ENCODE data around the gene LYRM1. TPM values are rescaled to one million over a fixed set of nuclear protein-coding genes. Genes with fewer than 3 reads are reported as not detected.

Gene LYRM1
- total and polyA plus RNA-seq, 2 experiments from 2014 or later: 18.7 to 24.8 TPM

- no peak for TF ChIP-seq ZNF331 (CRISPR knock-in tag; IDR thresholded peaks at IDR 0.05; ENCODE audit: low read depth)
- TF ChIP-seq REST (IDR thresholded peaks at IDR 0.05; ENCODE audit: unreplicated experiment): no peak
- no peak for TF ChIP-seq EZH2phosphoT487 (IDR thresholded peaks at IDR 0.05; ENCODE audit: unreplicated experiment)
- TF ChIP-seq NANOG (IDR thresholded peaks at IDR 0.05; ENCODE audit: borderline replicate concordance): no peak
- no peak for TF ChIP-seq CTCF (conservative IDR thresholded peaks at IDR 0.05; ENCODE audit: low read depth in 2 of 2)
- TF ChIP-seq ZNF114 (CRISPR knock-in tag; IDR thresholded peaks at IDR 0.05): no peak
- TF ChIP-seq ZNF462 (CRISPR knock-in tag; IDR thresholded peaks at IDR 0.05): no peak
- no peak for TF ChIP-seq ETS1 (IDR thresholded peaks at IDR 0.05)
- TF ChIP-seq EZH2 (IDR thresholded peaks at IDR 0.05; ENCODE audit: low read depth, unreplicated experiment): no peak
- TF ChIP-seq POLR2AphosphoS5 (IDR thresholded peaks at IDR 0.05; ENCODE audit: low read depth): no peak
- no peak for TF ChIP-seq JUNB (IDR thresholded peaks at IDR 0.05; ENCODE audit: unreplicated experiment)
- no peak for TF ChIP-seq CREB1 (CRISPR knock-in tag; IDR thresholded peaks at IDR 0.05; ENCODE audit: low read depth)
- no peak for TF ChIP-seq STAT1 (IDR thresholded peaks at IDR 0.05; ENCODE audit: unreplicated experiment)
- no peak overlapping the region for H3K4me3 Mint-ChIP-seq
- no peaks in the 10 kb centered on the region for H3K9me3 Mint-ChIP-seq
- no peaks in the 10 kb centered on the region for H3F3A ChIP-seq (replicated peaks; ENCODE audit: low read depth)
- no peaks in the 10 kb centered on the region for H3K79me2 ChIP-seq (replicated peaks; ENCODE audit: insufficient read depth)
- H3K4me1 Mint-ChIP-seq: no peaks in the 10 kb centered on the region
- no peaks in the 10 kb centered on the region for H3K36me3 Mint-ChIP-seq (ENCODE audit: low read depth)
- no peak overlapping the region for H3K27ac ChIP-seq (ENCODE audit: low read depth)
- no peak for ATAC-seq
- H3K9me2 ChIP-seq (ENCODE audit: insufficient read depth): no peaks in the 10 kb centered on the region; the same call in 1 of the 2 replicates
- H3K4me2 ChIP-seq: no peak overlapping the region
- no peak overlapping the region for H3K4me3 ChIP-seq
- no peaks in the 10 kb centered on the region for H4K20me1 ChIP-seq (replicated peaks; ENCODE audit: insufficient read depth)
- H3K27ac Mint-ChIP-seq: no peak overlapping the region
- DNase-seq (ENCODE audit: low spot score): no peak
- no peaks in the 10 kb centered on the region for H3K27me3 ChIP-seq (ENCODE audit: insufficient read depth)
- H3K4me1 ChIP-seq (ENCODE audit: insufficient read depth): no peaks in the 10 kb centered on the region
- H3K36me3 ChIP-seq (ENCODE audit: insufficient read depth): no peaks in the 10 kb centered on the region
- H2AFZ ChIP-seq: no peak overlapping the region
- peaks cover 2% of the 10 kb centered on the region for H3K27me3 Mint-ChIP-seq (ENCODE audit: insufficient read depth, low read depth, poor library complexity)
These were observed 39.0 kb downstream of the LYRM1 start for GRCh38 chr16:20939611-20940010.
